DMS114 treated with DMSO at 0.1 percent for 48 hours (cell line): Measurements from ENCODE around the gene DYNLL1.
"Not testable (repeated sequence)": the region's sequence is repeated elsewhere in the genome, so short reads cannot be mapped to it uniquely, and the experiment has no call there.

Experiments used
- DNase-seq: peaks from one replicate; lab custom pipeline; 2025; ENCODE audit not compliant: unreplicated experiment; lab: John Stamatoyannopoulos, UW

The DYNLL1 gene

DNA sequence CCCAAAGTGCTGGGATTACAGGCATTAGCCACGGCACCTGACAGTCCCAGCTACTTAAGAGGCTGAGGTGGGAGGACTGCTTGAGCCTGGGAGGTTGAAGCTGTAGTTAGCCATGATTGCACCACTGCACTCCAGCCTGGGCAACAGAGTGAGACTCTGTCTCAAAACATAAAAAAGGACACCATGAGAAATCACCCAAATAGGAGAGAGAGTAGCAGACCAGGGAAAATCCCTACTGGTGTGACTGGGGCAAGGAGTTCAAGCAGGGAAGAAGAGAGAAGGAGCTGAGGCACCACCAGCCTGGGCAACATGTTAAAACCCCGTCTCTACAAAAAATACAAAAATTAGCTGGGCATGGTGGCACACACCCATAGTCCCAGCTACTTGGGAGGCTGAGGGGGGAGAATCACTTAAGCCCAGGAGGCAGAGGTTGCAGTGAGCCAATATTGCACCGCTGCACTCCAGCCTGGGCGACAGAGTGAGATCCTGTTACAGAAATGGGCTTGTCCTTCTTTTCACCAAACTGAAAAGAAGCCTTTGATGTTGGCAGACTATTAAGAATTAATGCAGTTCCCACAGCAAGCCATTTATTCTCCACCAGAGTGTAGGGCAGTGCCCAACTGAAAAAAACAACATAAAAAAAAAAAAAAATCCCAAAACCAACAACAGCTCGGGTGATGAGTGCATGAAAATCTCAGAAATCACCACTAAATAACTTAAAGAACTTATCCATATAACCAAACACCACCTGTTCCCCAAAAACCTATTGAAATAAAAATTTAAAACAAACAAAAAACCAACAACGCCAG lies 21.9 kb upstream of the DYNLL1 start:
- DNase-seq = no peak

DNA sequence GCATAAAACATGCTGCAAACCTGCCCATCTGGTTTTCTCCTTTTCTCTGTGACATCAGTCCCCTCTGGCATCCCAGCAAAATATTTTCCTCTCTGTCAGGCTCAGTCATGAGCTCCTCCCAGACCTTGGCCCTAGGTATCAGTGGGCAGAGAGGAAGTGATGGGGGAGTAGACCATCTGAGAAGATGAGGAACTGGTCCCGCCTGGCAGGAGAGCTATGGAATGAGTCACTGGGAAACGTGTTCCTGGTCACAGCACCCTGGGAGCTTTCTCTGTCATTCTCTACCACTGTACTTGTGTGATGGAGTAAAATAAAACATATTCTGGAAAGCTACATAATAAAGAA lies 21.3 kb upstream of the DYNLL1 start:
- DNase-seq = no peak

DNA sequence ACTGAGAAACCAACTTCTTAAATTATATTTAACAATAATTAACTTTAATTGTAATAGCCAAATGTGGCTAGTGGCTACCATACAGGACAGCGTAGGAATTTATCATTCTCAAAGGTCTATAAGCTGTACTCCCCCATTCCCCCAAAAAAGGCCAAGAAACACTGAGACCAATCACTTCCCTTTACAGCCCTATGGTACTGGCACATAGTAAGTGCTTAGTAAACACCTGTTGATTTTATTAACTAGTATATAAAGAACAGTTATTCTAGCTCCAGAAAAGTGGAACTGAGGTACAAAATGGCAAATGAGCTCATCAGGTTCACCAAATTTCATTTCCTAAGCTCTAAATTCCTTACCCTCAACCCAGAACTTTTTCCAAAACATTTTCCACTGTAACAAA lies 20.3 kb upstream of the DYNLL1 start:
- DNase-seq = no peak

DNA sequence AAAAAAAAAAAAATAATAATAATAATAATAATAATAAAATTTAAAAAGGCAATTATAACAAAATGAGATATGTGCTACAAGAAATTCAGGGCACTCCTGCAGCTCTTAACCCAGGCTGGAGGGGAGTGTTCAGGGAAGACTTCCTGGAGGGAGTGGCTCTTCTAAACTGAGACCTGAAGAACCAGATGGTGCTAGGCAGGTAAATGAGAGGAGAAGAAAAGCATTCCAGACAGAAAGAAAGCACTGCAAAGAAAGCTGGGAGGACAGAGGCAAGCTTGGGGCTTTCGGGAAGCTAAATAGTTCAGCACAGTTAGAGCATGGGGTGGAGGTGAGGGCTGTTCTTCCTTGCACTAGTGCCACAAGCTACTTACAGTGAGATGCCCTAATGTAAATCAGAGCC lies 16.5 kb upstream of the DYNLL1 start:
- no peak for DNase-seq

DNA sequence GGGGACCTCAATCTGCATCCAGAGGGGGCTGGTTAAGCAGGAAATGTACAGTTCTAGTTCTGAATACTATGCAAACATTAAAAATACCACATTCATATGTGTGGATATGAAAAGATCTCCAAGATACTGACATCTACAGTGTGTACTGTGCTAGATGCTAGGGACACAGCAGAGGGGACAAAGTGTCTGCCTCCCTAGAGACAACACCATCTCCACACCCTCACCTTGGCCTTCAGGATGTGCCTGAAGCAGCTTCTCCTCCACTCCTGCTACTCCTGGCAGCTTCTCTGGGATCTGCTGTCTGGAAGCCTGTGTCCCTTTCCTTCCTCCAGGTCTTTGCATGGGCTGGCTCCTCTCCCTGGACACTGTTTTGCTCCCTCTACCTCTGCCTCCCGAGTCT lies 15.7 kb upstream of the DYNLL1 start:
- DNase-seq = no peak

DNA sequence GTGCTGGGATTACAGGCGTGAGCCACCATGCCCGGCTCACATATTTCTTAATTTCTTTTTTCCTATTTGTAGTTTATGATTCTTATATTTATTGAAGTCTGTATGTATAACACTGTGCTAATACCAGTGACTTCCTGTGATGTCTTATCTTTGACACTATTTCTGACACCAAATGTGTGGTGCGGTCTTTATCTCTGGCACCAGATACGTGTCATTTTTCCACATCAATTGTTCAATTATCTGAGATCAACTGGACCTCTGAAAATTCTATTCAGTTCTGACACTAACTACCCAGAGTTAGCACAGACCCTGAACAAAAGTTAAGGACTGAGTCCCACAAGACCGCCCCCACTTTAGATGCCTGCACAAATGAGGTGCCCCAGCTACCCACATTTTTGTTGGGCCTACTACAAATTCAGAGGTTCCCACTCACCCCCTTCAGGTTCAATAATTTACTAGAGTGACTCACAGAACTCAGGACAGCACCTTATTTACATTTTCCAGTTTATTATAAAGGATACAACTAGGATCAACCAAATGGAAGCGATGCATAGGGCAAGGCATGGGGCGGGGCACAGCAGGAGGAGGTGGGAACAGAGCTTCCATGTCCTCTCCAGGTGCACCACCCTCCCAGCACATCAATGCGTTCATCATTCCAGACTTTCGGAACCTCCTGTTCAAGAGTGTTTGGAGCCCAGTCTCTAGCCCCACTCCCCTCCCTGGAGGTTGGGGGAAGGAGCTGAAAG lies 14.7 kb upstream of the DYNLL1 start:
- no peak for DNase-seq

DNA sequence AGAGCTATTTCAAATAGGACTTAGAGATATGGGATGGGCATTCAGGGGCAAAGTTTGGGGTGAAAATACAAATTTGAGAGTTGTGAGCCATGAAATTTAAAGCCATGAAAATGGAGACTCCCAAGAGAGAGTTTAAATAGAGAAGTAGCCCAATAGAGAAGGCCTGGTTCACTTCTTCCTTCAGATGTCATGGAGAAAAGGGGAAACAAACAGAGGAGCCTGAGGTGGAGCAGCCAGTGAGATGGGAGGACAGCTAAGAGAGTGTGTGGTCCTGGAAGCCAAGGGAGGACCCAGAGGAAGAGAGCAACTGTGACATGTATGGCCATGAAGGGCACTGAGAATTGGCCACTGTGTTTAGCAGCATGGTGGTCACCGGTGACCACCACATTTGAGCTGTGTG lies 12.3 kb upstream of the DYNLL1 start:
- DNase-seq = no peak

DNA sequence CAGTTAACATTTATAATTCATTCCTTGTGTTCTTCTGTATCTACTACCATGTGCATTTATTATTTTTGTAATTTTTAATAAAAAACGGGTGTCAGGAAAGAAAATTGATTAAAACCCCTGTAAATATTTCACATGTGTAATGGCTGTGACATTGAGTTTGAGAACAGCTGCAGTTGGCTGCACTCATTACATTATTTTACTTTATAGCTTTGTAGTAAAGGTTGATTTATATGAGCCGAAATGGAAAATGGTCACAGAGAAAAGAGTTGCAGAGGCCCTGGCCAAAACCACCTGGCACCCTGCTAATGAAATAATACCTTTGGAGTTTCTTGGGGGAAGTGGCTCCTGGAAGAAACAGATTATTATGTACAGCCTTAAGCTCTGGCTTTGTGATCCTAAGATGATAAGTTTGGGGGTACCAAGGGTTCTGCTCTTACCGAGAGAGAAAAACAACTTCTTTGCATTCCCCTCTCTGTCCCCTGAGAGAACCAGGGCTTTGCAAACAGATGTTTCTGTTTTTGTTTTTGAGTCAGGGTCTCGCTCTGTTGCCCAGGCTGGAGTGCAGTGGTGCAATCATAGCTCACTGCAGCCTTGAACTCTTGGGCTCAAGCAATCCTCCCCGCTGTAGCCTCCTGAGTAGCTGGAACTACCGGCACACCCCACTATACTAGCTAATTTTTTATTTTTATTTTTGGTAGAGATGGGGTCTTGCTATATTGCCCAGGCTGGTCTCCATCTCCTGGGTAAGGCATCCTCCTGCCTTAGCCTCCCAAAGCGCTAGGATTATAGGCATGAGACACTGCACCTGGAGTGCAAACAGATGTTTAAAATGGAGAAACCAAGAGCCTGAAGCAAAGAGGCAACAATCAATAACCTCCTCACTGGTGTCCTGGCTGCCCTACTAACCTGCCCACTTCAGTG lies 9.7 kb upstream of the DYNLL1 start:
- no peak for DNase-seq

DNA sequence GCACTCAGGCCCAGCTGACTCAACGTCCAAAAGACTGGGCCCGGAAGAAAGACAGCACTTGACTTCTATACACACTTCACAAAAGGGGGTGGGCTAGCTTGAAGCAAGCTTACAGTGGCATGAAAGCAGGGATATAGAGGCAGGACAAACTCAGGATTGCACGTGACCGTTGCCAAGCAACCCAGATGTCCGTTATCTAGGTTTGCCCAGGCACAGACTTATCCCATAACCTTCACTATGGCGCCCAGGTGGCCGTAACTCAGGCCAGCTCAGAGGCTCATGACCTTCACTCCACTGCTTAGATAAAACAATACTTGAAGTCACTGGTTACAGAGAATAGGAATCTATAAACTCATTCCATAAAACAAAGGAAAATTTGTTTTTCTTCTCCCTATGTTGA lies 8.4 kb upstream of the DYNLL1 start:
- not testable (repeated sequence) for DNase-seq

DNA sequence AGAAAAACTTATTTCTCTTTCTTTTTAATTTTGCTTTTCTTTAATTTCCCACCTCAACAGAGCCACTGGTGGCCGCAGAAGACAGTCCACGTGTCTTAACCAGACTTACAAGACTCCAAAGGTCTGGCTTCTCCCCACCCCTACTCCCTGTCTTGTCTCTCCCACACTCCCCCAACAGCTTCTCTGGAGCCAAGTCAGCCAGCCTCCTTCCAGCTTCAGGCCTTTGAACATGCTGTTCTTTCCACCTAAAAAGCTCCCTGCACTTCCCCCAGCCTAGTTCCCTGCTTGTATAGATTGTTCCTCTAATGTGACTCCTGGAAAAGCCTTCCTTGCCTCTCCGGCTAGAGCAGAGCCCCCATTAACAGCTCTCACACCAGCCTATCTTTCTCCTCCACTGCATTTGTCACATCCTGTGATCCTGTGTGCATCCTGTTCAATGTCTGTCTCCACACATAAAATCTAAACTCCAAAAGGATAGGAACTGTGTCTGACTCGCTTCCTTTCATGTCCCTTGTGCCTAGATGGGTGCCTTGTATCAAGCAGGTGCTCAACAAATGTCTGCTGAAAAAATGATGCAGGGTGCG lies 7.8 kb upstream of the DYNLL1 start:
- DNase-seq = no peak

DNA sequence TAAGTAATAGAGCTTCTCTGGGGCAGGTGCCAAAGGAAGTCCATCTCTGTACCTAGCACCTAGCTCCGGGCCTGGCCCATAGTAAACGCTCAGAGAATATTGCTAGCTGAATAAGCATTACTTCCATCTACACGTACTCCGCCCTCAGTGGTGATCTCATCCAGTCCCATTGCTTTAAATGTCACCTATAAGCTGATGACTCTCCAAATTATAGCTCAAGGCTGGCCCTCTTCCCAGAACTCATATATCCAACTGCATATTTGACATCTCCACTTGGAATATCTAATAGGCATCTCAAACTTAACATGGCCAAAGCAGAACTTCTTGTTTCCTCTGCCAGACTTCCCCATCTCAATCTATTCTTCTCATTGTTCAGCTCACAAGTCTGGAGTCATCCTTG lies 6.9 kb upstream of the DYNLL1 start:
- no peak for DNase-seq

DNA sequence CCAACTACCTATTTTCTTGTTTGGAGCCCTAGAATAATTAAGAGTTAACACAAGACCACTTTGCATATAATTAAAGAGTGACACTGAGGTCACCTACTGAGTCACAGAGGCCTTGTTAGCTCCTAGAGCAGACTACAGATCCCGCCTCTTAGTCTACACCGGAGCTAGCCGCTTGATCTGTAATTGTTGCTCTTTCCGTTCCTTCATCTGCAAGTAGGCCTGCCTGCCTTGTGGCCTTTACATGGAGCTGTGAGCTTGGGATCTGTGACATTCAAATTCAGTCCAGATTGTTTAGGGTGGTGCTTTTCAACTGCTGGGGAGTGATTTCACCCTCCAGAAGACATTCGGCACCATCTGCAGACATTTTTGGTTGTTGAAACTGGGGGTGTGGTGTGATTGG lies 5.6 kb upstream of the DYNLL1 start:
- no peak for DNase-seq

DNA sequence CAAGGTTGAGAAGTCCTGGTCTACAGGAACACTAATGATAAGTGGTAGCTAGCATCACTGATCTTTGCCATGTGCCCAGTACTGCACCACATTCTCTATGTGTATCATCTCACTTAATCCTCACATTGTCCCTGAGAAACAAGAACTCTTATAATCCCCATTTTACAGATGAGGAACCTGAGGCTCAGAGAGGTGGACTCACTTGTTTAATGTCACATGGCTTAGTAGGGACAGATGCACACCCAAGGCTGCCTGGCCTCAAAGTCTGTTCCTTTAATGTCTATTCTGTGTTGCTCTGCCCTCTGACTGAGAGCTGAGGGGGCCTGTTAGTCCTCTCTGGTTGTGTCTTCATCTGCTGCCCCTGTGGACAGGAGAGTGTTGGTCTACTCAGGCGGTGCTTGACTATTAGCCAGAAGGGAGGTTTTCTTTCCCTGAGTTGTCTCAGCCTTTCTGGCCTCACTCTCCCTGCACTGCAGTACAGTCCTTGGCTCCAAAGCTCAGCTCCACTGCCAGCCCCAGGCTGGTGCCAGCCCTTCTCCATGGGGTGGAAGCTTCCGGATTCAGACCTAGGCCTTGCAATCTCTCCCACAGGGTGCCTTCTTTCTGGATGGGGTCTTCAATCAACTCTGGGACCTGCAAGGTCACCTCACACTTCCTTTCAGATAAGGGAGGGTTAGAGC lies 4.9 kb upstream of the DYNLL1 start:
- DNase-seq = no peak

DNA sequence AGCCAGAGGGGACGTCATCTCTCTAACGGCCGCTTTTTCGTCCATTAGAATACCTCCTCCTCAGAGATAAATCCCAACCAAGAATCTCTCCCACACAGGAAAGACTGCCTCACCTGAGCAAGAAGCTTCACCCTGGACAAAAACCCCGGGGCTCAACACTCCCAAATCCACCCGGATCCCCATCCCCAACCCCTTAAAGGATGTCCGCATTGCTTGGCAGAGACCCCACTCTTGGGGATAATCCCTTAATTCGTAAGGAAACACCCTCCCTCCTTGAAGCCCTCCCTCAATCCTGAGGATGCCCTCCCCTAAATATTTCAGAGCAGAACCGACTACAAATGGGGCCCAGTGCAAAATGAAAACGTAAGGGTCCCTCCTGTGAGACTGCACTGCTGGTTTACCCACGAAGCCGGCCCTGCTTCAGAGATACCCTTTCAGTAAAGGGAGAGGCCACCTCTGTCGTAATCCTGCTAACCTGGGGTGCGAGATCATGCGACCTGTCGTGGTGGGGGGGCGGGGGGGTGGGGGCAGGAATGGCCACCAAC lies 655 bp upstream of the DYNLL1 start:
- DNase-seq = no peak

DNA sequence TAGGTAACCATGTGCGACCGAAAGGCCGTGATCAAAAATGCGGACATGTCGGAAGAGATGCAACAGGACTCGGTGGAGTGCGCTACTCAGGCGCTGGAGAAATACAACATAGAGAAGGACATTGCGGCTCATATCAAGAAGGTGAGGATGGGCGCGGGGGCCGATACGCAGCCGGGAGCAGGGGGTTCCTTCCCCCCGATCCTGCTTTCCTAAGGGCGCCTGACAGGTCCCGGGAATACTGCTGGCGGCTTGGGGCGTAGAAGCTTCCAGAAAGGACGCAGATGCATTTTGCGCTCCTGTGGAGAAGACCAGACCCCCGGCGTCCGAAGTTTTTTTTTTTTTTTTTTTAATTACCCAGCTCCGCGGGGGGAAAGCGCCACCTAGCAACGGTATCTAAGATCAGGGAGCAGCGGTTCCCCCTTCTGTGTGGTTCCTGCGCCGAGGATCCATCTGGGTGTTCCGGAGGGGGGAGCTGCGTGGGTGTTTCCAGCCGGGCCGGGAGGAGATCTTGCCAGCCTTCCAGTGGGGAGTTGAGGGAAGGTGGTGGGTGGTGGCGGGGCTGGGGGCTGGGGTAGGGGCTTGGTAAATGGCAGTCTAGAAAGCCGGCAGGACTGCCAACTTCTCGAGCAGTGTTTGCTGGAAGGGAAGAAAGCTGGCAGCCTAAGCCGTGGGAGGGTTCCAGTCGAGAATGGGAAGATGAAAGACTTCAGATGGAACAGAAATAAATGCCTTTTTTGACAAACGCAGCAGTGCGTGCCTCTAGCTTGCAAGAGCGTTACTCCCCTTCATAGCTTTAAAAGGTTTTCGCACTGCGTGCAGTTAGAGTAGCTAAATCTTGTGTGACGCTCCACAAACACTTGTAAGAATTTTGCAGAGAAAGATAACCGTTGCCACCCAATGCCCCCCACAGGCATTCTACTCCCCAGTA lies 764 bp downstream of the DYNLL1 start:
- DNase-seq = peak; percentile 35

DNA sequence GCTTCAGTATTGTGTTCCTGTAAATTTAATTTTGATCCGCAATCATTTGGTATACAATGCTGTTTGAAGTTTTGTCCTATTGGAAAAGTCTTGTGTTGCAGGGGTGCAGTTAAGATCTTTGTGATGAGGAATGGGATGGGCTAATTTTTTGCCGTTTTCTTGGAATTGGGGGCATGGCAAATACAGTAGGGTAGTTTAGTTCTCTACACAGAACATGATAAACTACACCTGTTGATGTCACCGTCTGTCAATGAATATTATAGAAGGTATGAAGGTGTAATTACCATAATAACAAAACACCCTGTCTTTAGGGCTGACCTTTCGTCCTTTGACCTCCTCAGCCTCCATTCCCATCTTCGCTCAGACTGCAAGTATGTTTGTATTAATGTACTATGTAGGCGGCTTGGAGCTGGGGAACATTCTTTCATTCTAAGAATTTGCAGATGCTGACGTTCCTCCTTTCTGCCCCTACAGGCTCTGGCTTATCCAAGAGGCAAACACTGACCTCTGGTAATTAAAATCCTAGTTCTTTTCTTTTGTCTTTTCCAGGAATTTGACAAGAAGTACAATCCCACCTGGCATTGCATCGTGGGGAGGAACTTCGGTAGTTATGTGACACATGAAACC lies 1.7 kb downstream of the DYNLL1 start:
- no peak for DNase-seq

DNA sequence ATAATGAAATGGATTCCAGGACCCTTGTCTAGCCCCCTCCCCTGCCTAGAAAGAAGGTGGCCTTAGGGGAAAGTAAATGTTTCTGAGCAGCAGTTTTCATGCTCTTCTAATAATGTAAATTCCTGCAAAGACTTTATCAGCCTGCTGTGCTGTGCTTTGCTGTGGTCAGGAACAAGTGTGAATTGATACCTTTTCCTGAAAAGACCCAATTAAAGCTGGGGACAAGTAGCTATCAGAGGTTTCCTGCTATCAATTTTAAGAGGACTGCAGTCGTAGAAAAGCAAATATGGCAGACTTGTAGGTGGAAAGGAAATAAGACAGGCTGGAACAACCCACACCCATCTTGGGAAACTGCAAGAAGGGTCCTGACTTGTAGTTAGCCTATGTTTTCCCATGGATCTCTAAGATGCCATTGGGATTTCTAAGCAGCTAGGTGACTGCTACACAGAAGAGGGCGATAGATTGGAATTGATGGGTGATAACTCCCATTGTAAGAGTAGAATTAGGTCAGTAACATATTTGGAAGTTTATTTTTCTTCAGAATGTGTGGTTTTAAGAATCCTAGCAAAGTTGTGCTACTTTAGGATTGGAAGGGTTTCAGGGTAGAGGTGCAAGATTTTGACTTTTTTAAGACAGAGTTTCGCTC lies 3.1 kb downstream of the DYNLL1 start:
- no peak for DNase-seq

DNA sequence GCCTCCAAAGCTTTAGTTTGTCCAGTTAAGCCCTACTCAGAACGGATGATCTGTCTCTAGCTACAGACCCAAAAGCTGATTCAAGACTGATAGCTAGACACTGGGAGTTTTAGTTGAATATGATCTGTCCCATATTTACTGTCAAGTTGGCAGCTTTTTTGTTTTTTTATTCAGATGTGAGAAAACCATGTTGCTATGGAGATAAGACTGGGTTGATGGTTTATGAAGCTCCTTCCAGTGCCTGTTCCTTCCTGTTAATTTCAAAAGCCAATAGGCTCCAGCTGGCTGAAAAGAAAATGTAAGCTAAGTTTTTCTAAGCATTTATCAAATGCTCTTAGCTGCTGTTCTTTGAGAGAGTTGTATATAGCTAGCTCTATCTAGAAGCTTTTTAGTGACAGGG lies 4.7 kb downstream of the DYNLL1 start:
- no peak for DNase-seq
